SK-N-SH treated with all-trans-retinoic acid at 6 μM for 48 hours (cell line): ENCODE data around the gene PICK1.

Experiments used
- ATAC-seq: fragments of 200-7000 bp; cut with Tn5 transposase; 3 replicates; pipeline ENCODE4 v1.9.1; 2020; ENCODE audit warnings: mild to moderate bottlenecking, moderate library complexity
- ARNTL ChIP-seq: fragments of 450-650 bp; formaldehyde crosslinking; IDR thresholded peaks from 2 replicates; pipeline ENCODE4 v1.5.0; 2020; ENCODE audit warnings: low read depth, mild to moderate bottlenecking, moderate library complexity, borderline replicate concordance
- BACH2 ChIP-seq: fragments of 250-450 bp; sonication (Bioruptor Pico); IDR thresholded peaks from 2 replicates; pipeline ENCODE4 v1.9.0; 2021; ENCODE audit warnings: mild to moderate bottlenecking, borderline replicate concordance
- CSDC2 ChIP-seq: fragments of 250-450 bp; sonication (Bioruptor Pico); IDR thresholded peaks from 2 replicates; pipeline ENCODE4 v1.5.0; 2020; ENCODE audit warnings: mild to moderate bottlenecking, moderate library complexity
- ESRRG ChIP-seq: fragments of 250-450 bp; sonication (Bioruptor Pico); IDR thresholded peaks from 2 replicates; pipeline ENCODE4 v1.6.1; 2021; ENCODE audit warnings: mild to moderate bottlenecking
- ISL1 ChIP-seq: fragments of 250-450 bp; sonication (Bioruptor Pico); IDR thresholded peaks from 2 replicates; pipeline ENCODE4 v2.1.2; 2022; ENCODE audit warnings: mild to moderate bottlenecking, moderate library complexity
- PPARA ChIP-seq: fragments of 250-450 bp; sonication (Bioruptor Pico); IDR thresholded peaks from 2 replicates; pipeline ENCODE4 v1.5.0; 2020; ENCODE audit warnings: mild to moderate bottlenecking, borderline replicate concordance
- RARB ChIP-seq: fragments of 250-450 bp; sonication (Bioruptor Pico); IDR thresholded peaks from 2 replicates; pipeline ENCODE4 v1.8.0; 2021; ENCODE audit warnings: mild to moderate bottlenecking, moderate library complexity
- SNAI2 ChIP-seq: fragments of 250-450 bp; sonication (Bioruptor Pico); IDR thresholded peaks from 2 replicates; pipeline ENCODE4 v1.5.0; 2020; ENCODE audit warnings: mild to moderate bottlenecking, moderate library complexity
- TCF4 ChIP-seq: fragments of 250-450 bp; sonication (Bioruptor Pico); IDR thresholded peaks from 2 replicates; pipeline ENCODE4 v1.8.0; 2021; ENCODE audit warnings: mild to moderate bottlenecking, moderate library complexity, borderline replicate concordance
- TOX ChIP-seq: fragments of 250-450 bp; sonication (Bioruptor Pico); IDR thresholded peaks from 2 replicates; pipeline ENCODE4 v1.8.0; 2021; ENCODE audit warnings: mild to moderate bottlenecking, moderate library complexity, borderline replicate concordance
- ZC3H10 ChIP-seq: fragments of 250-450 bp; sonication (Bioruptor Pico); IDR thresholded peaks from 2 replicates; pipeline ENCODE4 v1.5.1; 2021; ENCODE audit warnings: mild to moderate bottlenecking, moderate library complexity
- ZFP3 ChIP-seq: fragments of 250-450 bp; sonication (Bioruptor Pico); IDR thresholded peaks from 2 replicates; pipeline ENCODE4 v1.5.0; 2020; ENCODE audit warnings: mild to moderate bottlenecking, moderate library complexity
- ZFP30 ChIP-seq: fragments of 450-650 bp; formaldehyde crosslinking; IDR thresholded peaks from 2 replicates; pipeline ENCODE4 v1.5.0; 2022; ENCODE audit warnings: mild to moderate bottlenecking, moderate library complexity
- ZNF565 ChIP-seq: fragments of 450-650 bp; formaldehyde crosslinking; conservative IDR thresholded peaks from 2 replicates; pipeline ENCODE4 v1.5.0; 2020; ENCODE audit warnings: low read depth, mild to moderate bottlenecking, moderate library complexity
- ZNF70 ChIP-seq: fragments of 450-650 bp; formaldehyde crosslinking; IDR thresholded peaks from 2 replicates; pipeline ENCODE4 v1.5.0; 2020; ENCODE audit warnings: mild to moderate bottlenecking, moderate library complexity
- ZNF8 ChIP-seq: fragments of 450-650 bp; formaldehyde crosslinking; IDR thresholded peaks from 2 replicates; pipeline ENCODE4 v1.5.0; 2020; ENCODE audit warnings: mild to moderate bottlenecking, moderate library complexity
- TF ChIP-seq, protein P1 (sequence below): fragments of 250-450 bp; sonication (Bioruptor Pico); IDR thresholded peaks from 2 replicates; pipeline ENCODE4 v1.8.0; 2020; ENCODE audit warnings: mild to moderate bottlenecking, moderate library complexity, borderline replicate concordance
- TF ChIP-seq, protein P2 (sequence below): fragments of 250-450 bp; sonication (Bioruptor Pico); IDR thresholded peaks from 2 replicates; pipeline ENCODE4 v1.5.0; 2020; ENCODE audit warnings: mild to moderate bottlenecking, moderate library complexity
- TF ChIP-seq, protein P3 (sequence below): fragments of 250-450 bp; sonication (Bioruptor Pico); IDR thresholded peaks from 2 replicates; pipeline ENCODE4 v1.5.1; 2021; ENCODE audit warnings: mild to moderate bottlenecking, moderate library complexity
- TF ChIP-seq, protein P4 (sequence below): fragments of 250-450 bp; sonication (Bioruptor Pico); IDR thresholded peaks from 2 replicates; pipeline ENCODE4 v1.8.0; 2021; ENCODE audit warnings: low read depth, mild to moderate bottlenecking, moderate library complexity, borderline replicate concordance
- TF ChIP-seq, protein P5 (sequence below): fragments of 250-450 bp; sonication (Bioruptor Pico); IDR thresholded peaks from 2 replicates; pipeline ENCODE4 v1.5.1; 2020; ENCODE audit warnings: low read depth, mild to moderate bottlenecking, moderate library complexity

PICK1 gene

DNA sequence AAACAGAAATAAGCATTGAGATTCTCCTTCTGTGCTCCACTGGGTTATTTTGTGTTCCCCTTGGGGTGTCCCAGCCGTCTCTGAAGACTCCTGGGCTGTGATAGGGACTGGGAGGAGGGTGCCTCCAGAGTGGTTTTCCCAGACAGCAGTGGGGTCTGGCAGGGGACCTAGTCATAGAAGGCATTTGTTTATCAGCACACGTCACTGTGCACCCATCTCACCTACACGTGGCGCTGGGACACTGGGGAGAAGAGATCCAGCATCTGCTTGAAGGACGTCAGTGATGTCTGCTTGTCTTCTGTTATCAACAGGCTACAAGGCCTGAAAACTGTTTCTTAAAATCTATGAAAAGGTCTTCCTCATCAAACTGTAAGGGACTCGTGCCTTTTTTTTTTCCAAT is 34.2 kb upstream of the PICK1 start (continued):
- TF ChIP-seq, protein P1, sequence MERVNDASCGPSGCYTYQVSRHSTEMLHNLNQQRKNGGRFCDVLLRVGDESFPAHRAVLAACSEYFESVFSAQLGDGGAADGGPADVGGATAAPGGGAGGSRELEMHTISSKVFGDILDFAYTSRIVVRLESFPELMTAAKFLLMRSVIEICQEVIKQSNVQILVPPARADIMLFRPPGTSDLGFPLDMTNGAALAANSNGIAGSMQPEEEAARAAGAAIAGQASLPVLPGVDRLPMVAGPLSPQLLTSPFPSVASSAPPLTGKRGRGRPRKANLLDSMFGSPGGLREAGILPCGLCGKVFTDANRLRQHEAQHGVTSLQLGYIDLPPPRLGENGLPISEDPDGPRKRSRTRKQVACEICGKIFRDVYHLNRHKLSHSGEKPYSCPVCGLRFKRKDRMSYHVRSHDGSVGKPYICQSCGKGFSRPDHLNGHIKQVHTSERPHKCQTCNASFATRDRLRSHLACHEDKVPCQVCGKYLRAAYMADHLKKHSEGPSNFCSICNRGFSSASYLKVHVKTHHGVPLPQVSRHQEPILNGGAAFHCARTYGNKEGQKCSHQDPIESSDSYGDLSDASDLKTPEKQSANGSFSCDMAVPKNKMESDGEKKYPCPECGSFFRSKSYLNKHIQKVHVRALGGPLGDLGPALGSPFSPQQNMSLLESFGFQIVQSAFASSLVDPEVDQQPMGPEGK (CRISPR knock-in tag), result no peak
- TF ChIP-seq BACH2 (no peak), RARB (CRISPR knock-in tag) (no peak), PPARA (no peak), ZFP30 (CRISPR knock-in tag) (no peak)
- TF ChIP-seq, protein P2, sequence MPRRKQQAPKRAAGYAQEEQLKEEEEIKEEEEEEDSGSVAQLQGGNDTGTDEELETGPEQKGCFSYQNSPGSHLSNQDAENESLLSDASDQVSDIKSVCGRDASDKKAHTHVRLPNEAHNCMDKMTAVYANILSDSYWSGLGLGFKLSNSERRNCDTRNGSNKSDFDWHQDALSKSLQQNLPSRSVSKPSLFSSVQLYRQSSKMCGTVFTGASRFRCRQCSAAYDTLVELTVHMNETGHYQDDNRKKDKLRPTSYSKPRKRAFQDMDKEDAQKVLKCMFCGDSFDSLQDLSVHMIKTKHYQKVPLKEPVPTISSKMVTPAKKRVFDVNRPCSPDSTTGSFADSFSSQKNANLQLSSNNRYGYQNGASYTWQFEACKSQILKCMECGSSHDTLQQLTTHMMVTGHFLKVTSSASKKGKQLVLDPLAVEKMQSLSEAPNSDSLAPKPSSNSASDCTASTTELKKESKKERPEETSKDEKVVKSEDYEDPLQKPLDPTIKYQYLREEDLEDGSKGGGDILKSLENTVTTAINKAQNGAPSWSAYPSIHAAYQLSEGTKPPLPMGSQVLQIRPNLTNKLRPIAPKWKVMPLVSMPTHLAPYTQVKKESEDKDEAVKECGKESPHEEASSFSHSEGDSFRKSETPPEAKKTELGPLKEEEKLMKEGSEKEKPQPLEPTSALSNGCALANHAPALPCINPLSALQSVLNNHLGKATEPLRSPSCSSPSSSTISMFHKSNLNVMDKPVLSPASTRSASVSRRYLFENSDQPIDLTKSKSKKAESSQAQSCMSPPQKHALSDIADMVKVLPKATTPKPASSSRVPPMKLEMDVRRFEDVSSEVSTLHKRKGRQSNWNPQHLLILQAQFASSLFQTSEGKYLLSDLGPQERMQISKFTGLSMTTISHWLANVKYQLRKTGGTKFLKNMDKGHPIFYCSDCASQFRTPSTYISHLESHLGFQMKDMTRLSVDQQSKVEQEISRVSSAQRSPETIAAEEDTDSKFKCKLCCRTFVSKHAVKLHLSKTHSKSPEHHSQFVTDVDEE (CRISPR knock-in tag), result no peak

DNA sequence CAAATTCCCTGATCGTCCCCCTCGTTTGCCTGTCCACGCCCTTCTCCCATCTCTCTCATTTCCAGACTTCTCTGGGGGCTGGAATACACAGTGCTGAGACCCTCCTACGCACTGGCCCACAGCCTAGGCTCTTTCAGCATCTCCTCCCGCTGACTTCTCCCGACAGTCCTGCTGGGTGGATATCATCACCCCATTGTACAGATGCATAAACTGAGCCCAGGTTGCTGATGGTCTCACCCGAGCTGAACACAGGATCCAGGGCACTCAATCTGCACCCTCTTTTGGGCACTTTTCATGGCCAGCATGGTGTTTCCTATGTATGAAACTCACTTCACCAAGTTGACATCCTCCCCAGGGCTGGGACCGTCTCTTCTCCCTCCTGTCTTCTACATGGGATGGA is 31.7 kb upstream of the PICK1 start:
- no peak for ATAC-seq
- TF ChIP-seq PPARA, result no peak
- no peak for TF ChIP-seq BACH2
- TF ChIP-seq, protein P3, sequence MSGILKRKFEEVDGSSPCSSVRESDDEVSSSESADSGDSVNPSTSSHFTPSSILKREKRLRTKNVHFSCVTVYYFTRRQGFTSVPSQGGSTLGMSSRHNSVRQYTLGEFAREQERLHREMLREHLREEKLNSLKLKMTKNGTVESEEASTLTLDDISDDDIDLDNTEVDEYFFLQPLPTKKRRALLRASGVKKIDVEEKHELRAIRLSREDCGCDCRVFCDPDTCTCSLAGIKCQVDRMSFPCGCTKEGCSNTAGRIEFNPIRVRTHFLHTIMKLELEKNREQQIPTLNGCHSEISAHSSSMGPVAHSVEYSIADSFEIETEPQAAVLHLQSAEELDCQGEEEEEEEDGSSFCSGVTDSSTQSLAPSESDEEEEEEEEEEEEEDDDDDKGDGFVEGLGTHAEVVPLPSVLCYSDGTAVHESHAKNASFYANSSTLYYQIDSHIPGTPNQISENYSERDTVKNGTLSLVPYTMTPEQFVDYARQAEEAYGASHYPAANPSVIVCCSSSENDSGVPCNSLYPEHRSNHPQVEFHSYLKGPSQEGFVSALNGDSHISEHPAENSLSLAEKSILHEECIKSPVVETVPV, result no peak
- no peak for TF ChIP-seq ZNF8 (CRISPR knock-in tag)
- TF ChIP-seq ARNTL, result no peak
- no peak for TF ChIP-seq TCF4
- TF ChIP-seq, protein P4, sequence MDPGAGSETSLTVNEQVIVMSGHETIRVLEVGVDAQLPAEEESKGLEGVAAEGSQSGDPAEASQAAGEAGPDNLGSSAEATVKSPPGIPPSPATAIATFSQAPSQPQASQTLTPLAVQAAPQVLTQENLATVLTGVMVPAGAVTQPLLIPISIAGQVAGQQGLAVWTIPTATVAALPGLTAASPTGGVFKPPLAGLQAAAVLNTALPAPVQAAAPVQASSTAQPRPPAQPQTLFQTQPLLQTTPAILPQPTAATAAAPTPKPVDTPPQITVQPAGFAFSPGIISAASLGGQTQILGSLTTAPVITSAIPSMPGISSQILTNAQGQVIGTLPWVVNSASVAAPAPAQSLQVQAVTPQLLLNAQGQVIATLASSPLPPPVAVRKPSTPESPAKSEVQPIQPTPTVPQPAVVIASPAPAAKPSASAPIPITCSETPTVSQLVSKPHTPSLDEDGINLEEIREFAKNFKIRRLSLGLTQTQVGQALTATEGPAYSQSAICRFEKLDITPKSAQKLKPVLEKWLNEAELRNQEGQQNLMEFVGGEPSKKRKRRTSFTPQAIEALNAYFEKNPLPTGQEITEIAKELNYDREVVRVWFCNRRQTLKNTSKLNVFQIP (CRISPR knock-in tag), result no peak
- TF ChIP-seq SNAI2 (CRISPR knock-in tag), result no peak
- TF ChIP-seq ZC3H10 (CRISPR knock-in tag), result no peak
- TF ChIP-seq, protein P1 (CRISPR knock-in tag), result no peak
- TF ChIP-seq ISL1 (CRISPR knock-in tag), result no peak
- TF ChIP-seq CSDC2 (CRISPR knock-in tag), result no peak
- TF ChIP-seq, protein P5, sequence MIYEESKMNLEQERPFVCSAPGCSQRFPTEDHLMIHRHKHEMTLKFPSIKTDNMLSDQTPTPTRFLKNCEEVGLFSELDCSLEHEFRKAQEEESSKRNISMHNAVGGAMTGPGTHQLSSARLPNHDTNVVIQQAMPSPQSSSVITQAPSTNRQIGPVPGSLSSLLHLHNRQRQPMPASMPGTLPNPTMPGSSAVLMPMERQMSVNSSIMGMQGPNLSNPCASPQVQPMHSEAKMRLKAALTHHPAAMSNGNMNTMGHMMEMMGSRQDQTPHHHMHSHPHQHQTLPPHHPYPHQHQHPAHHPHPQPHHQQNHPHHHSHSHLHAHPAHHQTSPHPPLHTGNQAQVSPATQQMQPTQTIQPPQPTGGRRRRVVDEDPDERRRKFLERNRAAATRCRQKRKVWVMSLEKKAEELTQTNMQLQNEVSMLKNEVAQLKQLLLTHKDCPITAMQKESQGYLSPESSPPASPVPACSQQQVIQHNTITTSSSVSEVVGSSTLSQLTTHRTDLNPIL (CRISPR knock-in tag), result no peak
- no peak for TF ChIP-seq ZFP30 (CRISPR knock-in tag)
- no peak for TF ChIP-seq TOX (CRISPR knock-in tag)

DNA sequence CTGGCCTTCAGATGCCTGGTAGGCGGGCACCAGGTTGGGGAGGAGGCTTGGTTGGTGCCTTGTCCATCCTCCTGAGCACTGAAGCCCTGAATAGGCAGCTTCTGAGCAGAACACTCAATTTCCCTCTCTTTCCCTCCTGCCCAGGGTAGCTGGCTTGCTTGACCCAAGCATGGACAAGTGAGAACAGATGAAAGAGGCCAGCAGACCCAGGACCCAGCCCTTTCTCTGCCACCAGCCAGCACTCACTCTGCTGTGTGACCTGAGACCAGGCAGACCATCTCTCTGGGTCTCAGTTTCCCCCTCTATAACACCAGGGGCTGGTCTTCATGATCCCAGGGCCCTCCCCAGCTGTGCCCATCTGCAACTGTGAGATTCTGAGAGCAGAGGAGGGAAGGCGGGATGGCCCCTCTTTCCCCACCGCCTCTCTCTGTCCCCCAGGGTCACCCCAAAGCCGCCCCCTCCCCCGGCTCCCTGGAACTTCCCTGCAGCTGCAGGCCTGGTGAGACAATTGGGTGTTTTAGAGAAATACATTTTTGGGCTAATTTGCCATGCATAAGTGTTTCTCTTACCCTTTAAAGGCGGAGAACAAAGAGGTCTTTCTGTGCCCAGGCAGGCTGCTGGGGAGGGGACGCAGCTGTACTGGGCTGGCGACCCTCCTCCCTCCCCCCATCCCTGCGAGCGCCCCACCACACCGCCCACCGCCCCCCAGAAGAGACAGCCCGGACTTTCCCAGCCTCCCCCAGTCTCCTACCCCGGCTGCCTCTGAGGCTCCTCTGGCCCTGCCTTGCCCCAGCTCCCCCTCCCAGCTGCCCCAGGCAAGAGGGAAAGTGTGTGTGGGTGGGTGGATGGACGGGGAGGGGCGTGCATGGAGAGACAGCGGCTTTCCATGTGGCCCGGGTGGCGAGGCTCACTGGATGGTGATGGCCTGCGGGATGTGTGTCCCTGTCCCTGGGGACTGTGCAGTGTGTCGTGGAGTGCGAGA is 30.8 kb upstream of the PICK1 start:
- no peak for ATAC-seq
- TF ChIP-seq, protein P2 (CRISPR knock-in tag), result no peak
- TF ChIP-seq ESRRG (CRISPR knock-in tag) (no peak), ARNTL (no peak), ISL1 (CRISPR knock-in tag) (no peak), ZC3H10 (CRISPR knock-in tag) (no peak), ZNF565 (CRISPR knock-in tag) (no peak), ZFP30 (CRISPR knock-in tag) (no peak), ZNF70 (CRISPR knock-in tag) (no peak), ZFP3 (no peak)
- TF ChIP-seq, protein P4 (CRISPR knock-in tag), result no peak
